Right atrium auricular region (tissue), 2 donors: ENCODE results near the gene FHIT. TPM values are rescaled to one million over a fixed set of nuclear protein-coding genes. Genes with fewer than 3 reads are reported as not detected.

Source experiments
- DNase-seq: peaks from one replicate; pipeline ENCODE4 v3.0.0-alpha.2; 2019; ENCODE audit warnings: low spot score
- H3K27ac ChIP-seq, 2 donors: fragments of 200-600 bp; sonication (generic); 1 replicate in 1 of 2; 2 replicates in 1 of 2; pipeline ENCODE4 v1.5.1; 2016 to 2019
- H3K27me3 ChIP-seq, 2 donors: fragments of 200-600 bp; sonication (generic); one replicate each; pipeline versions ENCODE4 v1.5.1 to v1.6.0; 2017 to 2019
- H3K36me3 ChIP-seq: fragments of 200-600 bp; sonication (generic); one replicate; pipeline ENCODE4 v1.5.1; 2016
- H3K4me1 ChIP-seq, 2 donors: fragments of 200-600 bp; sonication (generic); one replicate each; pipeline versions ENCODE4 v1.5.1 to v1.6.0; 2017 to 2019
- H3K4me3 ChIP-seq, 2 donors: fragments of 200-600 bp; sonication (generic); 1 replicate in 1 of 2; 2 replicates in 1 of 2; pipeline ENCODE4 v1.5.1; 2017 to 2019; ENCODE audit warnings: mild to moderate bottlenecking in 1 of 2, moderate library complexity in 1 of 2
- H3K9me3 ChIP-seq, 2 donors: fragments of 200-600 bp; sonication (generic); one replicate each; pipeline ENCODE4 v1.5.1; 2019
- CTCF ChIP-seq, 2 donors: fragments of 200-600 bp; sonication (generic); IDR thresholded peaks; one replicate each; pipeline ENCODE4 v1.5.1; 2019; ENCODE audit warnings: antibody characterized with exemption in 2 of 2
- total RNA-seq, 2 donors: library from RNA; depleted of rRNA; stranded (reverse); fragments of >200 nt; gene quantifications; one replicate each; pipeline ENCODE4 v1.1.0, GENCODE V29; 2016

FHIT gene
- total RNA-seq, 2 donors from 2014 or later = 10.4 to 11.0 TPM

GRCh38 chr3:61181874-61182273 is 69.4 kb downstream of the FHIT start:
- Histone ChIP-seq H3K4me1 (peaks cover 0 to 8% of the 10 kb centered on the region in 2 donors), H3K9me3 (no peaks in the 10 kb centered on the region), H3K36me3 (no peaks in the 10 kb centered on the region), H3K27me3 (no peaks in the 10 kb centered on the region), H3K4me3 (no peak overlapping the region), H3K27ac (no peak overlapping the region)
- DNase-seq = no peak
- TF ChIP-seq CTCF (IDR thresholded peaks at IDR 0.05) = no peak

DNA sequence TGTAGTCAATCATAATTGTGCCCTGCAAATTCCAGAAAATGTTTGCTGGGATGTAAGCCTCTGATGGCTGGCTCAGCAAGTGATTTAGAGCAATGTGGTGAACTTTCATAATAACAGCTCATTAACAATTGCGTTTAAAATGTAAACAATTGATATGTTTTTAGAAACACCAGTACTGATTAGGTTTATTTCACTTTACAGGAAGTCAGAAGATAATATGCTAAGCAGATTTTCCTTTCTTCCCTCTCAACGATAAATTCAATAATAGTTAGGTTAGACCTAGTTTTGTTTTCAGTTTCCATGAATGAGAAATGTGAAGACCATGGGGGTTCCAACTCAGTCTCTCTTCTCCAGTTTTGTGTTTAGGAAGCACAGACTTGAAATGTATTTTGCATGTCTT is 71.0 kb downstream of the FHIT start:
- Histone ChIP-seq H3K4me1 (peaks cover 0 to 5% of the 10 kb centered on the region in 2 donors), H3K27ac (no peak overlapping the region), H3K36me3 (no peaks in the 10 kb centered on the region), H3K27me3 (no peaks in the 10 kb centered on the region), H3K9me3 (no peaks in the 10 kb centered on the region), H3K4me3 (no peak overlapping the region)
- no peak for DNase-seq
- no peak for TF ChIP-seq CTCF (IDR thresholded peaks at IDR 0.05)

DNA sequence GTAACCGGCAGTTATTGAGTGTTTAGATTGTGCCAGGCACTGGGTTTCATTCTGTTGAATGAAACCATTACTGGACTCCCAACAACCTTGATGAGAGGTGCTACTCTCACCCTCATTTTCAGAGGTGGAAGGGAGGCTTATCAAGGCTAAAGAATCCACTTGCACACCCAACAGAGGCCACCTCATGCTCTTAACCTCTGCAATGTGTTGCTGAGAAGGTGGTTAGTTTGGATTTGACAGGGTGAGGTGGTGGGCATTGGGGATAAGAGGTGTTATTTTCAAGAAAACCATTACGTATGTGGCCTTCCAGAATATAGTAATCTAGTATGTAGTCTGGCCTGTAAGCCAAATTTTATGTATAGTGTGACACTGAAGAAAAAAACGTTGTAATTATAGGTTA is 73.1 kb downstream of the FHIT start:
- DNase-seq = no peak
- no peak for TF ChIP-seq CTCF (IDR thresholded peaks at IDR 0.05)

GRCh38 chr3:61177450-61177849 is 73.8 kb downstream of the FHIT start:
- Histone ChIP-seq H3K4me1 (no peaks in the 10 kb centered on the region), H3K36me3 (no peaks in the 10 kb centered on the region), H3K4me3 (no peak overlapping the region), H3K9me3 (no peaks in the 10 kb centered on the region), H3K27me3 (no peaks in the 10 kb centered on the region), H3K27ac (no peak overlapping the region)
- no peak for TF ChIP-seq CTCF (IDR thresholded peaks at IDR 0.05)
- DNase-seq = no peak

More for the DNA sequence above, 73.1 kb downstream of the FHIT start:
- H3K9me3 ChIP-seq = no peaks in the 10 kb centered on the region
- no peaks in the 10 kb centered on the region for H3K4me1 ChIP-seq
- no peak overlapping the region for H3K4me3 ChIP-seq
- H3K27ac ChIP-seq = no peak overlapping the region
- H3K36me3 ChIP-seq = no peaks in the 10 kb centered on the region
- no peaks in the 10 kb centered on the region for H3K27me3 ChIP-seq

- H3K27me3 ChIP-seq = no peaks in the 10 kb centered on the region
- no peak overlapping the region for H3K4me3 ChIP-seq
- H3K9me3 ChIP-seq = no peaks in the 10 kb centered on the region
- DNase-seq = no peak
- H3K27ac ChIP-seq = no peak overlapping the region
- H3K4me1 ChIP-seq = no peaks in the 10 kb centered on the region
- TF ChIP-seq CTCF (IDR thresholded peaks at IDR 0.05) = no peak
- no peaks in the 10 kb centered on the region for H3K36me3 ChIP-seq
These were observed 77.6 kb downstream of the FHIT start for GRCh38 chr3:61173676-61174075.

GRCh38 chr3:61172684-61173083 is 78.6 kb downstream of the FHIT start:
- no peak overlapping the region for H3K4me3 ChIP-seq
- no peaks in the 10 kb centered on the region for H3K27me3 ChIP-seq
- H3K4me1 ChIP-seq = no peaks in the 10 kb centered on the region
- no peak for TF ChIP-seq CTCF (IDR thresholded peaks at IDR 0.05)
- no peaks in the 10 kb centered on the region for H3K36me3 ChIP-seq
- no peak for DNase-seq
- no peaks in the 10 kb centered on the region for H3K9me3 ChIP-seq
- H3K27ac ChIP-seq = no peak overlapping the region
